ENCODE results near the gene ZNF524. TPM values are rescaled to one million over a fixed set of nuclear protein-coding genes. Genes with fewer than 3 reads are reported as not detected.
A peak's percentile ranks its signal among the peaks of the same experiment; 100 is the strongest.

ZNF524 gene
- total and polyA plus RNA-seq, 12 donors = 0.93 to 83.7 (median 28.3) TPM

GRCh38 chr19:55605207-55605636, 5.1 kb downstream of the ZNF524 start:
- H3K4me3 ChIP-seq = peak overlapping the region in 3 of 4 donors; percentile 62 to 91 (median 71)
- peaks cover 13 to 27% of the 10 kb centered on the region in 2 donors for H3K4me1 ChIP-seq (replicated peaks in 1 of 2)
- H3K27ac ChIP-seq = peak overlapping the region; percentile 79 to 94 (median 91)
- peak in 1 of 2 donors; percentile 26 for TF ChIP-seq POLR2A (IDR thresholded peaks at IDR 0.05)
- TF ChIP-seq CTCF (IDR thresholded peaks at IDR 0.05) = no peak
- H3K9me3 ChIP-seq (replicated peaks in 1 of 3) = no peaks in the 10 kb centered on the region
- H3K36me3 ChIP-seq (replicated peaks in 1 of 2) = no peaks in the 10 kb centered on the region
- H3K27me3 ChIP-seq = no peaks in the 10 kb centered on the region
- WGBS, 4 donors = 0% methylated on average over 16 to 43 of the region's 43 CpGs
- intact Hi-C loops (cut with DNase I) = no loop called here
- peak; percentile 97 to 98 (median 98) for DNase-seq

- Histone ChIP-seq H3K9me3 (replicated peaks in 1 of 3) (no peaks in the 10 kb centered on the region), H3K27ac (peak within 1 kb of the TSS; percentile 79 to 94 (median 91)), H3K4me1 (replicated peaks in 1 of 2) (peaks cover 10 to 26% of the 10 kb centered on the region in 2 donors), H3K4me3 (peak within 1 kb of the TSS in 3 of 4 donors; percentile 62 to 91 (median 71)), H3K36me3 (replicated peaks in 1 of 2) (no peaks in the 10 kb centered on the region), H3K27me3 (no peaks in the 10 kb centered on the region)
- TF ChIP-seq POLR2A (IDR thresholded peaks at IDR 0.05) (no peak), CTCF (IDR thresholded peaks at IDR 0.05) (peak in 5 of 6 experiments; percentile 30 to 78 (median 61))
- DNase-seq = peak; percentile 71 to 84 (median 81)
- WGBS, 4 donors = 1% methylated on average over 15 to 39 of the region's 44 CpGs
- intact Hi-C loops (cut with DNase I) = no loop called here
These were observed 5.8 kb downstream of the ZNF524 start, which contains the start of gene ZNF865 for GRCh38 chr19:55605637-55606470. Gene ZNF865, plus strand, starts transcription at chr19:55605647. Its CDS starts 7,972 bp downstream, at chr19:55613619.

DNA sequence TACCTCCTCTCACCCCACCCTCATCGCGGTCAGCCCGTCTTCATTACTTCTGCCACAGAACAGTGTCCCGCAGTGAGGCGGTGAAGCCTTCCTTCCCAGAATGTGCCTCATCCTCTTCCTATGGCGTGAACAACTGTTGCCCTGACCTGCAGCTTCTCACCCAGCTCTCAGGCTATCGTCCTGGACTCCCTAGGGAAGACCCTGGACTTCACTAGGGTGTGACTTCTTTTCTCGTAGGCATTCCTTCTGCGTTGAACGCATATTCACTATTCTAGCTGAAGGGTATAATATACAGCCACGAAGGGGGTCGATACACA, 6.3 kb downstream of the ZNF524 start:
- intact Hi-C loops (cut with DNase I) = no loop called here
- no peak for DNase-seq
- TF ChIP-seq CTCF (IDR thresholded peaks at IDR 0.05) = peak in 1 of 6 experiments; percentile 0
- no peak for TF ChIP-seq POLR2A (IDR thresholded peaks at IDR 0.05)
- peak overlapping the region in 3 of 4 donors; percentile 62 to 91 (median 71) for H3K4me3 ChIP-seq
- no peaks in the 10 kb centered on the region for H3K9me3 ChIP-seq (replicated peaks in 1 of 3)
- peaks cover 12 to 26% of the 10 kb centered on the region in 2 donors for H3K4me1 ChIP-seq (replicated peaks in 1 of 2)
- 16 to 21% (median 18%) methylated on average over 11 to 12 of the region's 12 CpGs for WGBS, 4 donors
- H3K36me3 ChIP-seq (replicated peaks in 1 of 2) = no peaks in the 10 kb centered on the region
- H3K27ac ChIP-seq = peak overlapping the region; percentile 72 to 94 (median 91)
- no peaks in the 10 kb centered on the region for H3K27me3 ChIP-seq

- peak overlapping the region in 1 of 4 donors; percentile 91 for H3K4me3 ChIP-seq
These were observed 6.7 kb downstream of the ZNF524 start for GRCh38 chr19:55606817-55607216.

More at GRCh38 chr19:55606817-55607216, 6.7 kb downstream of the ZNF524 start:
- Histone ChIP-seq H3K27me3 (no peaks in the 10 kb centered on the region), H3K9me3 (replicated peaks in 1 of 3) (no peaks in the 10 kb centered on the region), H3K36me3 (replicated peaks in 1 of 2) (no peaks in the 10 kb centered on the region), H3K27ac (peak overlapping the region in 3 of 5 donors; percentile 91 to 94 (median 92)), H3K4me1 (replicated peaks in 1 of 2) (peaks cover 15 to 29% of the 10 kb centered on the region in 2 donors)
- no peak for TF ChIP-seq POLR2A (IDR thresholded peaks at IDR 0.05)
- TF ChIP-seq CTCF (IDR thresholded peaks at IDR 0.05) = no peak
- WGBS, 4 donors = 65 to 71% (median 69%) methylated on average over 9 of the region's 9 CpGs
- intact Hi-C loops (cut with DNase I) = no loop called here
- no peak for DNase-seq
